GM23248 (cell line): Measurements from ENCODE around the gene PNPLA2. TPM values are rescaled to one million over a fixed set of nuclear protein-coding genes. Genes with fewer than 3 reads are reported as not detected.

ENCODE experiments used
- DNase-seq: peaks from one replicate; pipeline ENCODE4 v3.0.0-alpha.2; 2015
- H2AFZ ChIP-seq: fragments of 200-600 bp; sonication (generic); 2 replicates; pipeline ENCODE4 v1.6.1; 2016; ENCODE audit warnings: antibody characterized with exemption
- H3F3A ChIP-seq: fragments of 200-600 bp; sonication (generic); 2 replicates; pipeline ENCODE4 v1.6.1; 2016; ENCODE audit warnings: mild to moderate bottlenecking, antibody characterized with exemption, mixed run types; ENCODE audit not compliant: insufficient read depth
- H3K27ac ChIP-seq: fragments of 200-600 bp; sonication (generic); 2 replicates; pipeline ENCODE4 v1.5.1; 2016; ENCODE audit warnings: mild to moderate bottlenecking
- H3K27me3 ChIP-seq: fragments of 200-600 bp; sonication (generic); replicated peaks from 2 replicates; pipeline ENCODE4 v1.6.1; 2016; ENCODE audit warnings: mild to moderate bottlenecking; ENCODE audit not compliant: insufficient read depth
- H3K36me3 ChIP-seq: fragments of 200-600 bp; sonication (generic); 2 replicates; pipeline ENCODE4 v1.6.1; 2016; ENCODE audit warnings: low read depth, mild to moderate bottlenecking
- H3K4me1 ChIP-seq: fragments of 200-600 bp; sonication (generic); 2 replicates; pipeline ENCODE4 v1.6.1; 2016; ENCODE audit warnings: mild to moderate bottlenecking; ENCODE audit not compliant: insufficient read depth
- H3K4me2 ChIP-seq: fragments of 200-600 bp; sonication (generic); one replicate; pipeline ENCODE4 v1.6.1; 2016; ENCODE audit warnings: mild to moderate bottlenecking; ENCODE audit not compliant: unreplicated experiment
- H3K4me3 ChIP-seq: fragments of 200-600 bp; sonication (generic); 2 replicates; pipeline ENCODE4 v1.5.1; 2016; ENCODE audit warnings: mild to moderate bottlenecking
- H3K79me2 ChIP-seq: fragments of 200-600 bp; sonication (generic); 2 replicates; pipeline ENCODE4 v1.6.1; 2016; ENCODE audit warnings: mild to moderate bottlenecking; ENCODE audit not compliant: insufficient read depth
- H3K9ac ChIP-seq: fragments of 200-600 bp; sonication (generic); 2 replicates; pipeline ENCODE4 v1.6.1; 2016; ENCODE audit warnings: mild to moderate bottlenecking
- H3K9me2 ChIP-seq: fragments of 200-600 bp; sonication (generic); 2 replicates; pipeline ENCODE4 v1.6.1; 2016; ENCODE audit warnings: mixed run types, mild to moderate bottlenecking, moderate library complexity; ENCODE audit not compliant: insufficient read depth
- H3K9me3 ChIP-seq: fragments of 200-600 bp; sonication (generic); one replicate; pipeline ENCODE4 v1.6.1; 2017; ENCODE audit warnings: low read depth
- H4K20me1 ChIP-seq: fragments of 200-600 bp; sonication (generic); 2 replicates; pipeline ENCODE4 v1.6.0; 2016; ENCODE audit not compliant: insufficient read depth
- EZH2 ChIP-seq: fragments of 200-600 bp; sonication (generic); IDR thresholded peaks from 2 replicates; pipeline ENCODE4 v1.6.1; 2018; ENCODE audit warnings: antibody characterized with exemption, mild to moderate bottlenecking; ENCODE audit not compliant: insufficient read depth, poor library complexity, severe bottlenecking
- EZH2phosphoT487 ChIP-seq: fragments of 200-600 bp; sonication (generic); IDR thresholded peaks from 2 replicates; pipeline ENCODE4 v1.6.1; 2018; ENCODE audit warnings: antibody characterized with exemption, moderate library complexity, mild to moderate bottlenecking, low read depth; ENCODE audit not compliant: insufficient read depth
- WGBS, 2 experiments: methylation state at CpG; one replicate each; pipeline ENCODE4 v1.1.6; 2015 to 2017; ENCODE audit warnings: low lambda C conversion rate in 2 of 2, low coverage in 1 of 2; ENCODE audit errors: missing lambda C conversion rate in 2 of 2; 5-methylcytosine and 5-hydroxymethylcytosine counted together
- in situ Hi-C: fragments of 300-500 bp; cut with MboI; formaldehyde crosslinking; loops from 2 replicates; pipeline ENCODE4 v1.15.0; 2020
- polyA plus RNA-seq: library from polyadenylated mRNA; unstranded; fragments of >200 nt; fragmentation: Nextera tagmentation; extraction: Ambion mirVana; gene quantifications from 2 replicates; pipeline ENCODE4 v1.2.1, GENCODE V29; 2016
- total RNA-seq: library from RNA; depleted of rRNA; stranded (reverse); fragments of >200 nt; shearing (Covaris generic); gene quantifications from 2 replicates; pipeline ENCODE4 v1.2.3, GENCODE V29; 2014

PNPLA2 gene
- total and polyA plus RNA-seq, 2 experiments from 2014 or later = 38.7 to 87.6 TPM

- 93 to 96% methylated on average over 32 to 42 of the region's 49 CpGs for WGBS, 2 experiments
- Histone ChIP-seq H4K20me1 (no peaks in the 10 kb centered on the region), H3K4me3 (no peak overlapping the region), H3K27ac (no peak overlapping the region), H3F3A (peaks cover 8% of the 10 kb centered on the region; the same call in 1 of the 2 replicates), H3K9ac (no peak overlapping the region), H3K79me2 (peaks cover 12% of the 10 kb centered on the region), H3K9me2 (no peaks in the 10 kb centered on the region), H3K4me2 (no peak overlapping the region), H3K9me3 (no peaks in the 10 kb centered on the region), H3K27me3 (no peaks in the 10 kb centered on the region), H2AFZ (no peak overlapping the region), H3K4me1 (peaks cover 6% of the 10 kb centered on the region), H3K36me3 (no peaks in the 10 kb centered on the region; the same call in 1 of the 2 replicates)
- TF ChIP-seq EZH2 = no peak
- no peak for TF ChIP-seq EZH2phosphoT487
- no peak for DNase-seq
- in situ Hi-C loops = no loop called here
Measured at GRCh38 chr11:791658-792534, 26.8 kb upstream of the PNPLA2 start.

DNA sequence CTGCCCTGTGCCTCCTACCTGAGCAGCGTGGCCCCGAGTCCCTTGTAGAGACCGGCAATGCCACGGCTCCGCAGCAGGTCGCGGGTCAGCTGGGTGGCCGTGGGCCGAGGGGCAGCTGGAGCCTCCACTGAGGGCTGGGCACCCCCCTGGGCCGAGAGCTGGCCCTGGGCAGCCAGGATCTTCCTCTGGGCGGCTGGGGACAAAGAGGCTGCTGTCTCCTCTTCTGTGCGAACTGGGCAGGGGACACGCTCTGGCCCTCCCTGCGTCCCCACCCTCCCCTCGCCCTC is 26.2 kb upstream of the PNPLA2 start:
- no peaks in the 10 kb centered on the region; the same call in 1 of the 2 replicates for H3K36me3 ChIP-seq
- WGBS, 2 experiments = 81% methylated on average over 13 of the region's 15 CpGs; no CpG with 5 or more reads in 1 of the 2 experiments
- H2AFZ ChIP-seq = no peak overlapping the region

DNA sequence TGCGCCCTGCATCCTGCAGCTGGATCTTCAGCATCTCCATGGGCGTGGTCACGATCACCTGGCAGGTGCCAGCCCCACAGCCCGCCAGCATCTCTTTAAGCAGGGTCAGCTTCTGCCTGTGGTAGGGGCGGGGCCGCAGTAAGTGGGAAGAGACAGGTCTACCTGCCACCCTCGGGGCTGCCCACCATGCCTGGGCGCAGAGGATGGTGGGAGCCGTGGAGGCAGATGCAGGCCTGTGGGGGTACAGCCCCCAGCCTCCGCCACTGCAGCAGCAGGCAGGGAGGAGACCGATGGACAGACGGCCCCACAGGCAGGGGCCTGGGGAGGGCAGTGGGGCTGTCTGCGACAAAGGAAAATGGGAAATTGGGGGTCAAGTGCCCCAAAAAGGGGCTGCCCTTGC is 25.8 kb upstream of the PNPLA2 start:
- Histone ChIP-seq H3K9me2 (no peaks in the 10 kb centered on the region), H4K20me1 (no peaks in the 10 kb centered on the region), H3K79me2 (peaks cover 12% of the 10 kb centered on the region), H3K27me3 (no peaks in the 10 kb centered on the region), H3K36me3 (no peaks in the 10 kb centered on the region; the same call in 1 of the 2 replicates), H3K27ac (no peak overlapping the region), H3K9ac (no peak overlapping the region), H3K4me1 (peaks cover 6% of the 10 kb centered on the region), H3K9me3 (no peaks in the 10 kb centered on the region), H3K4me2 (no peak overlapping the region), H2AFZ (no peak overlapping the region), H3K4me3 (no peak overlapping the region), H3F3A (peaks cover 8% of the 10 kb centered on the region; the same call in 1 of the 2 replicates)
- 93 to 95% methylated on average over 13 of the region's 13 CpGs for WGBS, 2 experiments
- no peak for TF ChIP-seq EZH2phosphoT487
- no peak for TF ChIP-seq EZH2
- no peak for DNase-seq
- in situ Hi-C loops = no loop called here

More for the DNA sequence above, 26.2 kb upstream of the PNPLA2 start:
- H3K9me3 ChIP-seq = no peaks in the 10 kb centered on the region
- H3K9me2 ChIP-seq = no peaks in the 10 kb centered on the region
- no peaks in the 10 kb centered on the region for H3K27me3 ChIP-seq
- in situ Hi-C loops = no loop called here
- DNase-seq = no peak
- H3K79me2 ChIP-seq = peaks cover 12% of the 10 kb centered on the region
- no peak overlapping the region for H3K4me2 ChIP-seq
- no peak overlapping the region for H3K9ac ChIP-seq
- peaks cover 6% of the 10 kb centered on the region for H3K4me1 ChIP-seq
- no peak overlapping the region for H3K27ac ChIP-seq
- no peak overlapping the region for H3K4me3 ChIP-seq
- TF ChIP-seq EZH2phosphoT487 = no peak
- peaks cover 8% of the 10 kb centered on the region; the same call in 1 of the 2 replicates for H3F3A ChIP-seq
- H4K20me1 ChIP-seq = no peaks in the 10 kb centered on the region

DNA sequence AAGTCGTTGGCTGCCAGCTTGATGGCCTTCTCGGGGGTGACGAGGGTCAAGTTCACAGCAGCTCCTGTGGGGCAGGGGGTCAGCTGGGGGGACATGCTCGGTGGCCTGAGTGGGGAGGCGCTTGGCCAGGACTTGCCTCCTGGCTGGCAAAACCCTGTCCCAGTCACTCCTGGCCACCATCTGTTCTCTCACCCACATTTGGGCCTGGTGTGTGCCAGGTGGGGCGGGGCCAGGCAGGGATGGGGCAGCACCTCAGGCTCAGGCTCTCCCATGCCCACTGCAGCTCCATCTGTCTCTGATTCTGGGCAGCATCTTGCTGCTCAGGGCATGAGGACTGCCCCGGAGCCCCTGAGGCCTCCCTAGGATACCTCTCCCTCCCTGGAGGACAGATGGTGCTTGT is 25.2 kb upstream of the PNPLA2 start:
- WGBS, 2 experiments = 98 to 99% methylated on average over 7 of the region's 7 CpGs
- Histone ChIP-seq H3K79me2 (peaks cover 12% of the 10 kb centered on the region), H3F3A (peaks cover 8% of the 10 kb centered on the region; the same call in 1 of the 2 replicates), H3K27me3 (no peaks in the 10 kb centered on the region), H3K4me1 (peaks cover 6% of the 10 kb centered on the region), H3K9me3 (no peaks in the 10 kb centered on the region), H3K9me2 (no peaks in the 10 kb centered on the region), H3K9ac (no peak overlapping the region), H3K4me3 (no peak overlapping the region), H2AFZ (no peak overlapping the region), H4K20me1 (no peaks in the 10 kb centered on the region), H3K27ac (no peak overlapping the region), H3K4me2 (no peak overlapping the region), H3K36me3 (no peaks in the 10 kb centered on the region; the same call in 1 of the 2 replicates)
- no peak for DNase-seq
- TF ChIP-seq EZH2 = no peak
- no peak for TF ChIP-seq EZH2phosphoT487
- in situ Hi-C loops = no loop called here
